SK-N-SH (cell line): Measurements from ENCODE around the gene ACSS1. TPM values are rescaled to one million over a fixed set of nuclear protein-coding genes. Genes with fewer than 3 reads are reported as not detected.

Source experiments
- CTCF ChIA-PET: fragments of 300-600, 350-600 bp; formaldehyde crosslinking; extraction: SDS; loops from one replicate; lab custom pipeline; 2021; lab: Yijun Ruan, JAX
- POLR2A ChIA-PET: fragments of 350-600 bp; sonication (Branson Sonifier 250); formaldehyde crosslinking; extraction: SDS; loops from one replicate; lab custom pipeline; 2020; ENCODE audit warnings: antibody characterized with exemption, inconsistent platforms; lab: Yijun Ruan, JAX
- DNase-seq: peaks from one replicate; pipeline ENCODE4 v3.0.0; 2012
- H2AFZ ChIP-seq: fragments of 200-600 bp; sonication (generic); 2 replicates; pipeline ENCODE4 v1.8.1; 2016; ENCODE audit warnings: antibody characterized with exemption, mild to moderate bottlenecking, low read depth
- H3F3A ChIP-seq: fragments of 200-600 bp; sonication (generic); replicated peaks from 2 replicates; pipeline ENCODE3; 2016; ENCODE audit warnings: antibody characterized with exemption, mild to moderate bottlenecking; ENCODE audit not compliant: insufficient read depth
- H3K27ac ChIP-seq, 2 experiments: fragments of 200-500 bp in 1 of 2; fragments of 200-600 bp in 1 of 2; sonication (Bioruptor generic) in 1 of 2; sonication (generic), shearing (Covaris generic) in 1 of 2; 2 replicates each; pipeline versions ENCODE4 v1.5.1 to v1.6.1; 2014 to 2016; ENCODE audit warnings: low read depth in 2 of 2, inconsistent platforms in 1 of 2, low read length in 1 of 2, mild to moderate bottlenecking in 1 of 2, mixed read lengths in 1 of 2
- H3K27me3 ChIP-seq: fragments of 200-600 bp; sonication (generic), shearing (Covaris generic); 2 replicates; pipeline ENCODE4 v1.6.1; 2016; ENCODE audit warnings: mixed run types; ENCODE audit not compliant: insufficient read depth
- H3K36me3 ChIP-seq, 2 experiments: fragments of 200-500 bp in 1 of 2; fragments of 200-600 bp in 1 of 2; sonication (Bioruptor generic) in 1 of 2; sonication (generic) in 1 of 2; replicated peaks in 1 of 2; 2 replicates each; pipeline versions ENCODE3 to v1.5.1; 2014 to 2016; ENCODE audit warnings: low read length in 1 of 2, mild to moderate bottlenecking in 1 of 2; ENCODE audit not compliant: insufficient read depth in 2 of 2, control insufficient read depth in 1 of 2
- H3K4me1 ChIP-seq, 2 experiments: fragments of 200-500 bp in 1 of 2; fragments of 200-600 bp in 1 of 2; sonication (Bioruptor generic) in 1 of 2; sonication (generic), shearing (Covaris generic) in 1 of 2; 2 replicates each; pipeline versions ENCODE4 v1.5.1 to v1.6.1; 2014 to 2016; ENCODE audit warnings: low read depth in 1 of 2, low read length in 1 of 2, mixed run types in 1 of 2; ENCODE audit not compliant: insufficient read depth in 2 of 2, control insufficient read depth in 1 of 2
- H3K4me2 ChIP-seq: fragments of 200-600 bp; sonication (generic), shearing (Covaris generic); 2 replicates; pipeline ENCODE4 v1.6.1; 2017; ENCODE audit warnings: mixed run types
- H3K4me3 ChIP-seq, 2 experiments: fragments of 200-500 bp in 1 of 2; fragments of 200-600 bp in 1 of 2; sonication (Bioruptor generic) in 1 of 2; sonication (generic), shearing (Covaris generic) in 1 of 2; 2 replicates each; pipeline versions ENCODE4 v1.5.1 to v1.8.1; 2014 to 2016; ENCODE audit warnings: low read depth in 2 of 2, inconsistent platforms in 1 of 2, low read length in 1 of 2, mild to moderate bottlenecking in 1 of 2, mixed read lengths in 1 of 2, moderate library complexity in 1 of 2
- H3K79me2 ChIP-seq: fragments of 200-600 bp; sonication (generic); 2 replicates; pipeline ENCODE4 v1.8.1; 2017; ENCODE audit warnings: mild to moderate bottlenecking; ENCODE audit not compliant: insufficient read depth
- H3K9ac ChIP-seq: fragments of 200-600 bp; sonication (generic); 2 replicates; pipeline ENCODE4 v1.6.1; 2017; ENCODE audit warnings: mixed run types
- H3K9me2 ChIP-seq: fragments of 200-600 bp; sonication (generic); 2 replicates; pipeline ENCODE4 v1.6.1; 2017; ENCODE audit warnings: mixed run types
- H3K9me3 ChIP-seq: fragments of 200-600 bp; sonication (generic); 2 replicates; pipeline ENCODE4 v1.6.1; 2017; ENCODE audit warnings: mixed run types, mild to moderate bottlenecking, moderate library complexity
- H4K20me1 ChIP-seq: fragments of 200-600 bp; sonication (generic); 2 replicates; pipeline ENCODE4 v1.6.1; 2017; ENCODE audit warnings: mild to moderate bottlenecking, mixed run types; ENCODE audit not compliant: insufficient read depth
- CHD2 ChIP-seq: fragments of 150-350 bp; IDR thresholded peaks from 2 replicates; pipeline ENCODE4 v1.6.1; 2018; ENCODE audit warnings: low read length; ENCODE audit not compliant: partially characterized antibody
- ELF1 ChIP-seq: IDR thresholded peaks from 2 replicates; pipeline ENCODE4 v1.4.0; 2012
- EP300 ChIP-seq, 2 experiments: IDR thresholded peaks; 2 replicates each; pipeline versions ENCODE4 v1.4.0 to v1.6.1; 2012; ENCODE audit warnings: borderline replicate concordance in 1 of 2, low read depth in 1 of 2, low read length in 1 of 2
- FOXJ3 ChIP-seq: sonication (generic); formaldehyde crosslinking; IDR thresholded peaks from 2 replicates; pipeline ENCODE4 v1.5.1; 2020; ENCODE audit warnings: mild to moderate bottlenecking, missing genetic modification reagents
- FOXM1 ChIP-seq: IDR thresholded peaks from 2 replicates; pipeline ENCODE4 v1.4.0; 2012; ENCODE audit warnings: low read depth, mild to moderate bottlenecking
- GATA2 ChIP-seq: sonication (generic); formaldehyde crosslinking; IDR thresholded peaks from 2 replicates; pipeline ENCODE4 v1.5.0; 2020; ENCODE audit warnings: mild to moderate bottlenecking, missing genetic modification reagents
- IRF3 ChIP-seq: fragments of 150-350 bp; IDR thresholded peaks from 2 replicates; pipeline ENCODE4 v1.6.1; 2016; ENCODE audit warnings: mild to moderate bottlenecking, low read depth, low read length
- JUND ChIP-seq: IDR thresholded peaks from 2 replicates; pipeline ENCODE4 v1.4.0; 2012
- MXI1 ChIP-seq: IDR thresholded peaks from 2 replicates; pipeline ENCODE4 v1.6.1; 2012; ENCODE audit warnings: mild to moderate bottlenecking, low read depth, low read length, improper control_type of control experiment
- NFIC ChIP-seq: IDR thresholded peaks from 2 replicates; pipeline ENCODE4 v1.4.0; 2012; ENCODE audit warnings: borderline replicate concordance
- NRF1 ChIP-seq: IDR thresholded peaks from 2 replicates; pipeline ENCODE4 v1.6.1; 2012; ENCODE audit warnings: low read depth, mild to moderate bottlenecking, low read length
- RAD21 ChIP-seq: IDR thresholded peaks from 2 replicates; pipeline ENCODE4 v1.6.1; 2012; ENCODE audit warnings: mild to moderate bottlenecking, low read length
- RCOR1 ChIP-seq: fragments of 150-350 bp; IDR thresholded peaks from 2 replicates; pipeline ENCODE4 v1.6.1; 2017; ENCODE audit warnings: antibody characterized with exemption, low read length
- RFX5 ChIP-seq: IDR thresholded peaks from 2 replicates; pipeline ENCODE4 v1.6.1; 2012; ENCODE audit warnings: mild to moderate bottlenecking, improper control_type of control experiment, low read length
- SIN3A ChIP-seq: IDR thresholded peaks from 2 replicates; pipeline ENCODE4 v1.6.1; 2012; ENCODE audit warnings: low read depth, mild to moderate bottlenecking, low read length, moderate library complexity, borderline replicate concordance
- SMC3 ChIP-seq: IDR thresholded peaks from 2 replicates; pipeline ENCODE4 v1.6.1; 2012; ENCODE audit warnings: low read depth, low read length, improper control_type of control experiment
- TCF12 ChIP-seq: IDR thresholded peaks from 2 replicates; pipeline ENCODE4 v1.4.0; 2012
- TEAD4 ChIP-seq: IDR thresholded peaks from 2 replicates; pipeline ENCODE4 v1.4.0; 2012; ENCODE audit warnings: mild to moderate bottlenecking, borderline replicate concordance; ENCODE audit not compliant: insufficient read depth
- YY1 ChIP-seq: IDR thresholded peaks from 2 replicates; pipeline ENCODE4 v1.4.0; 2012; ENCODE audit warnings: low read depth, mild to moderate bottlenecking
- WGBS: methylation state at CpG from one replicate; pipeline ENCODE4 v1.1.6; 2017; ENCODE audit warnings: low lambda C conversion rate; 5-methylcytosine and 5-hydroxymethylcytosine counted together
- polyA plus RNA-seq, 3 experiments: library from polyadenylated mRNA; depleted of rRNA; stranded (reverse); fragments of >200 nt; gene quantifications; 2 replicates each; pipeline ENCODE4 v1.2.3, GENCODE V29; 2012
- TF ChIP-seq, protein P1 (sequence below): fragments of 150-350 bp; IDR thresholded peaks from 2 replicates; pipeline ENCODE4 v1.6.1; 2017; ENCODE audit warnings: antibody characterized with exemption, low read length, low read depth, borderline replicate concordance
- TF ChIP-seq, protein P2 (sequence below): IDR thresholded peaks from 2 replicates; pipeline ENCODE4 v1.4.0; 2012; ENCODE audit warnings: low read depth
- TF ChIP-seq, protein P3 (sequence below): fragments of 200-600 bp; sonication (generic); IDR thresholded peaks from 2 replicates; pipeline ENCODE4 v1.6.1; 2017; ENCODE audit warnings: antibody characterized with exemption, mild to moderate bottlenecking, moderate library complexity

Gene ACSS1
- polyA plus RNA-seq, 1 of the 3 experiments (the other 2 are of a cell fraction), result 2.0 TPM

- TF ChIP-seq IRF3, result no peak
- no peak for TF ChIP-seq ELF1
- TF ChIP-seq, protein P1, sequence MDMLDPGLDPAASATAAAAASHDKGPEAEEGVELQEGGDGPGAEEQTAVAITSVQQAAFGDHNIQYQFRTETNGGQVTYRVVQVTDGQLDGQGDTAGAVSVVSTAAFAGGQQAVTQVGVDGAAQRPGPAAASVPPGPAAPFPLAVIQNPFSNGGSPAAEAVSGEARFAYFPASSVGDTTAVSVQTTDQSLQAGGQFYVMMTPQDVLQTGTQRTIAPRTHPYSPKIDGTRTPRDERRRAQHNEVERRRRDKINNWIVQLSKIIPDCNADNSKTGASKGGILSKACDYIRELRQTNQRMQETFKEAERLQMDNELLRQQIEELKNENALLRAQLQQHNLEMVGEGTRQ, result no peak
- no peak for TF ChIP-seq EP300 (IDR thresholded peaks at IDR 0.05; ENCODE audit: borderline replicate concordance in 1 of 2, low read depth in 1 of 2, low read length in 1 of 2)
- TF ChIP-seq FOXM1, result no peak
- no peak for TF ChIP-seq TEAD4
- TF ChIP-seq, all 33 proteins: peak for 0
Observed at GRCh38 chr20:25039697-25040437, 18.1 kb downstream of the ACSS1 start (continued).

- no peaks in the 10 kb centered on the region for H3K79me2 ChIP-seq
- ChIA-PET CTCF (no interaction called here), POLR2A (no interaction called here)
- H4K20me1 ChIP-seq, result no peaks in the 10 kb centered on the region
- no peaks in the 10 kb centered on the region for H3K9me3 ChIP-seq
- H3F3A ChIP-seq, result no peaks in the 10 kb centered on the region
- H3K4me3 ChIP-seq, result no peak overlapping the region
- DNase-seq, result no peak
- H3K36me3 ChIP-seq, result no peaks in the 10 kb centered on the region
- no peaks in the 10 kb centered on the region for H3K9me2 ChIP-seq
- 83% methylated on average over 5 of the region's 6 CpGs for WGBS
- no peak overlapping the region for H3K9ac ChIP-seq
- no peak overlapping the region for H2AFZ ChIP-seq
- H3K4me2 ChIP-seq, result no peak overlapping the region
- H3K27me3 ChIP-seq, result no peaks in the 10 kb centered on the region
- H3K27ac ChIP-seq, result no peak overlapping the region
- TF ChIP-seq MXI1 (no peak), FOXM1 (no peak), NRF1 (no peak), JUND (no peak), SIN3A (no peak)
- peaks cover 0 to 9% of the 10 kb centered on the region in 2 experiments; a peak in 1 of 4 replicates for H3K4me1 ChIP-seq
Observed at GRCh38 chr20:25038591-25039015, 19.3 kb downstream of the ACSS1 start.

- DNase-seq, result no peak
- ChIA-PET CTCF (no interaction called here), POLR2A (no interaction called here)
- no peaks in the 10 kb centered on the region for H3K36me3 ChIP-seq
- WGBS, result 66% methylated on average over 3 of the region's 3 CpGs
- no peak overlapping the region for H3K4me3 ChIP-seq
- no peaks in the 10 kb centered on the region for H4K20me1 ChIP-seq
- H3K9ac ChIP-seq, result no peak overlapping the region
- H3K9me2 ChIP-seq, result no peaks in the 10 kb centered on the region
- H3K9me3 ChIP-seq, result no peaks in the 10 kb centered on the region
- H2AFZ ChIP-seq, result no peak overlapping the region
- peaks cover 0 to 10% of the 10 kb centered on the region in 2 experiments; a peak in 1 of 4 replicates for H3K4me1 ChIP-seq
- H3K27ac ChIP-seq, result no peak overlapping the region
- H3K79me2 ChIP-seq, result no peaks in the 10 kb centered on the region
- no peak overlapping the region for H3K4me2 ChIP-seq
- H3K27me3 ChIP-seq, result no peaks in the 10 kb centered on the region
- no peaks in the 10 kb centered on the region for H3F3A ChIP-seq
- no peak for TF ChIP-seq NFIC
- TF ChIP-seq, protein P2, sequence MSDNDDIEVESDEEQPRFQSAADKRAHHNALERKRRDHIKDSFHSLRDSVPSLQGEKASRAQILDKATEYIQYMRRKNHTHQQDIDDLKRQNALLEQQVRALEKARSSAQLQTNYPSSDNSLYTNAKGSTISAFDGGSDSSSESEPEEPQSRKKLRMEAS, result no peak
- TF ChIP-seq RAD21, result no peak
- no peak for TF ChIP-seq FOXM1
- TF ChIP-seq CHD2, result no peak
- no peak for TF ChIP-seq TCF12
- TF ChIP-seq, protein P3, sequence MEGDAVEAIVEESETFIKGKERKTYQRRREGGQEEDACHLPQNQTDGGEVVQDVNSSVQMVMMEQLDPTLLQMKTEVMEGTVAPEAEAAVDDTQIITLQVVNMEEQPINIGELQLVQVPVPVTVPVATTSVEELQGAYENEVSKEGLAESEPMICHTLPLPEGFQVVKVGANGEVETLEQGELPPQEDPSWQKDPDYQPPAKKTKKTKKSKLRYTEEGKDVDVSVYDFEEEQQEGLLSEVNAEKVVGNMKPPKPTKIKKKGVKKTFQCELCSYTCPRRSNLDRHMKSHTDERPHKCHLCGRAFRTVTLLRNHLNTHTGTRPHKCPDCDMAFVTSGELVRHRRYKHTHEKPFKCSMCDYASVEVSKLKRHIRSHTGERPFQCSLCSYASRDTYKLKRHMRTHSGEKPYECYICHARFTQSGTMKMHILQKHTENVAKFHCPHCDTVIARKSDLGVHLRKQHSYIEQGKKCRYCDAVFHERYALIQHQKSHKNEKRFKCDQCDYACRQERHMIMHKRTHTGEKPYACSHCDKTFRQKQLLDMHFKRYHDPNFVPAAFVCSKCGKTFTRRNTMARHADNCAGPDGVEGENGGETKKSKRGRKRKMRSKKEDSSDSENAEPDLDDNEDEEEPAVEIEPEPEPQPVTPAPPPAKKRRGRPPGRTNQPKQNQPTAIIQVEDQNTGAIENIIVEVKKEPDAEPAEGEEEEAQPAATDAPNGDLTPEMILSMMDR, result no peak
- no peak for TF ChIP-seq RCOR1
- TF ChIP-seq SMC3, result no peak
- TF ChIP-seq EP300 (IDR thresholded peaks at IDR 0.05; ENCODE audit: borderline replicate concordance in 1 of 2, low read depth in 1 of 2, low read length in 1 of 2), result no peak
- no peak for TF ChIP-seq NRF1
- TF ChIP-seq JUND, result no peak
- no peak for TF ChIP-seq TEAD4
- no peak for TF ChIP-seq GATA2 (CRISPR knock-in tag)
- TF ChIP-seq YY1, result no peak
- TF ChIP-seq FOXJ3 (CRISPR knock-in tag), result no peak
- TF ChIP-seq RFX5, result no peak
- TF ChIP-seq, protein P1, result no peak
Observed at GRCh38 chr20:25038103-25038410, 19.9 kb downstream of the ACSS1 start.
